Cardiac fibroblast (primary cell): Measurements from ENCODE around the gene TGM2.

Experiments used
- DNase-seq, 2 donors: peaks; one replicate each; pipeline versions ENCODE4 v3.0.0 to v3.0.0-alpha.2; 2010; ENCODE audit warnings: low read depth in 2 of 2
- H3K4me3 ChIP-seq, 2 donors: replicated peaks in 1 of 2; 1 replicate in 1 of 2; 2 replicates in 1 of 2; pipeline ENCODE4 v1.5.1; 2011; ENCODE audit warnings: low read depth in 2 of 2, low read length in 2 of 2, mild to moderate bottlenecking in 2 of 2, moderate library complexity in 1 of 2
- CTCF ChIP-seq: IDR thresholded peaks from one replicate; pipeline ENCODE4 v1.5.1; 2011; ENCODE audit warnings: low read depth, mild to moderate bottlenecking, low read length, inconsistent platforms

TGM2 gene

GRCh38 chr20:38162878-38163875 is 1.9 kb downstream of the TGM2 start:
- no peak for TF ChIP-seq CTCF
- peak overlapping the region in 1 of 2 donors; percentile 40 for H3K4me3 ChIP-seq
- no peak for DNase-seq

DNA sequence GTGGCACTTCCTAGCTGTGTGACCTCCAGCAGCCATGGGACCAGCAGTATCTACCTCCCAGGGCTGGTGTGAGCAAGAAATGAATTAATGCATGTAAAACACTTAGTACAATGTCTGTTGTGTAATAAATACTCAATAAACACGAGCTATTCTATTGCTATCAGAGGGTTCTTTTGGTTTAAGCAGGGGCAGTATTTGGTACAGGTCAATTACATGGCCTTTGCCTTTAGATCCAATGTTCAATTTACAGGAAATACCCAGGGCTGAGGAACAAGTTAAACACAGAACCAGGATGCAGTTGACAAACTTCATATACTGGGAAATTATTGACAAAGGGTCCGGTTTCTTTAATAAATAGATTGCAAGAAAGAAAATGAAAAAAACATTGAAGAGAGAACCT is 2.9 kb downstream of the TGM2 start:
- no peak for TF ChIP-seq CTCF
- DNase-seq: no peak
- H3K4me3 ChIP-seq: no peak overlapping the region

GRCh38 chr20:38161412-38161774 is 3.7 kb downstream of the TGM2 start:
- no peak for DNase-seq
- no peak overlapping the region for H3K4me3 ChIP-seq
- TF ChIP-seq CTCF: no peak

GRCh38 chr20:38159957-38160756 is 4.9 kb downstream of the TGM2 start:
- TF ChIP-seq CTCF: no peak
- DNase-seq: no peak
- H3K4me3 ChIP-seq: no peak overlapping the region

GRCh38 chr20:38159566-38159956 is 5.5 kb downstream of the TGM2 start:
- DNase-seq: no peak
- TF ChIP-seq CTCF: no peak
- no peak overlapping the region for H3K4me3 ChIP-seq

DNA sequence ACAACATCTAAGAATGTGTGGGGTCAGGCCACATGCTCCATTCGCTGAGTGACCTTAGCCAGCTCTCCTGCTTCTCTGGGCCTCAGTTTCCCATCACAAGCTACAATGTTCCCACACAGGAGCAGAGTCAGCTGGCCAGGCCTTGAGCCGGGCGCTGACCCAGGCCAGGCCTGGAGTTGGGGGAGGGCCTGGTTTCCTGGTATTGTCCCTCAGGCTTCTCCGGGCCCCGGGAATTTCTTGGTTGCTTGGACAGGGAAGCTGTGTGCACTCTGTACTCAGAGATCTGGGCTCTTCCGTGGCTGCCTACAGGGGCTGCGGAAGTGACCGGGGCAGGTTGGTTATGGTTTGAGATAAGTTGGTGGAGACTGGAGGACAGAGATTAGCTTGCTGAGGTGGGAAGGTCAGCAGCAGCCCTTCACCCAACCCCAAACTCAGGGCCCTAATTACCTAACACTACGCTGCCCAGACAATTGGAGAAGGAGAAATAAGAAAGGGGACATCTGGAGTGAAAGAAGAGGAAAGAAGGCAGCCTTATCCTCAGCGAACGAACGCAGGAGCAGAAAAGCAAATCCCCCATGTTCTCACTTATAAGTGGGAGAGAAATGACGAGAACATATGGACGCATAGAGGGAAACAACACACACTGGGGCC is 6.2 kb downstream of the TGM2 start:
- H3K4me3 ChIP-seq: no peak overlapping the region
- no peak for TF ChIP-seq CTCF
- peak; percentile 18 to 59 for DNase-seq
